HL-60/S4 treated with retinoic acid at 250 ng/mL for 4 days and 3 days (cell line): ENCODE measurements around the gene LRRC53.

Experiments used
- in situ Hi-C: fragments of 300-500 bp; cut with MboI; formaldehyde crosslinking; loops from 2 replicates; pipeline ENCODE4 v1.7.0; 2022; ENCODE audit warnings: low sequenced_read_pairs

The LRRC53 gene

DNA sequence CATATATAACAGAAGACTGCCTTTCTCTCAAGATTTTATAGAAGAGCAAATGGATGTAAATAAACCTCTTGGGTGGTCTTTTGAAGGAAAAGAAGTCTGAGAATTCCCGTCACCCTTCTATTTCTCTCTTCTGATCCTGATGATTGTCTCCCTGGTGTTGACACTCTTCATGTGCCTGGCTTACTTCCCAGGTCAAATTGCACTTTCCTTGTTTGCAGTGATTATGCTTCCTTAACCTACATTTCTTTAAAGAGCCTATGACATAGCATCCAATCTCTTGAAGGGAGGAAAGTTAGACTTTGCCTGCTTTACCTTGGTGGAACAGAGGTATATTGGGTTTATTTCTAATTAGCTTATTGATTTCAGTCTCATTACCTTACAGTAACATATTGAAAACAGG, 80.1 kb downstream of the LRRC53 start:
- in situ Hi-C loops, result no loop called here

DNA sequence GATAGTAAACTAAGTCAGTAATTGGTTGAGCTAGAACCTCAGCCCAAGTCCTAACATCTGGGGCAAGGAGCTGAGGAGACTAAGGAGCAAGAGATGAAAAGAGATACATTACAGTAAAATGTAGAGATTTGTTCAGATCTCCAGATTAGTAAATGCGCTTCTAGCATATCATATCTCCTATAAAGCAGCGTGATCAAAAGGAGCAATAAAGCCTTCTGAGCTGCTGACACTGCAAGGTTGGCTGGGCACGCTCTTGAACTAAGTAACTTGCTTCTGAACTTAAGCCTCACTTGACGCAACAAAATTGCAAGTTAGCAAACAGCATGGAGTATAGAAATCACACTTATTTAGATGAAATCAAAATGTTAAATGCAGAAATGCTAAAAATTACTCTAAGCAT, 80.9 kb downstream of the LRRC53 start:
- in situ Hi-C loops, result no loop called here

DNA sequence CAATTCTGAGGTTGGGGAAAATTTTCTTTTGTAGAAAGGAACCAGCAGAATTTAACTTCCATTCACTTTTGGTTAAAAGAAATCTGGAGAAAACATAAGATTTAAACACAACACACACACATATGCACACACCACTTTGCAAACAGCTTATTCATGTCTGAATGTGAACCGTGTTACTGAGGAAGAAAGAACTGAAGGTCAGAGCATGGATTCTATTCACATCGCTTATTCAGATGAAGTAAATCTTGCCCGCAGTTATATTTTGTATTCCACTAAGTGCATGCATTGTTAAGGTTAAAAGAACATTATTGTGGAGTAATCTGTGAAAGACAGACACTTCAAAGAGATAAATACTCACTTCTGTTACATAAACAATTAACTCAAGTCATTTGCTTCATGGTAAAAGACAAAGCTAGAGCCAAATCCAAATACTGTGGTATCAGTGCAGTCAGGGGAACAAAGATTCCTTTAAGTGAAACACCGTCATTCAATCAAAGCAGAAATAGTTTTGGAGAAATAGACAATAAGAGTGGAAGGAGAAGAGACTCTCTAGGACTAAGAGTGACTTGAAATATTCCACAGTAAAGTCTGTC, 82.0 kb downstream of the LRRC53 start:
- in situ Hi-C loops, result no loop called here

DNA sequence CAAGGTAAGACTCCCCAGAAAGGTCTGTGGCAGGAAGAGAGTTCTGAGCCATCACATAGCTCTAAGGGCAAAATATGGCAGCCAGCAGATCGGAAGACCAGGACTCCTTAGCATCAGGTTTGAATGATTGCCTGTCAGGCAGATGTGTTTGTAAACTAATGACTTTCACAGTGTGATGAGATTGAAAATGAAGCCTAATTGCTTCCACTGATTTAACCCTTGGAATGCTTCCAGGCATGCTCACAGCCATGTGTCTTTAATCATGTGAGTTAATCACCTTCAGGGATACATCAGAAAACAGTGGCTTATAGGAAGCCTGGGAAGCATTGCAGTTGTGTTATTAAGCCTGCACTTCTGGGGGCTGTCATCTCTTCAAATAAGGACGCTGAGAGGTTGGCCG, 82.8 kb downstream of the LRRC53 start:
- in situ Hi-C loops, result no loop called here

DNA sequence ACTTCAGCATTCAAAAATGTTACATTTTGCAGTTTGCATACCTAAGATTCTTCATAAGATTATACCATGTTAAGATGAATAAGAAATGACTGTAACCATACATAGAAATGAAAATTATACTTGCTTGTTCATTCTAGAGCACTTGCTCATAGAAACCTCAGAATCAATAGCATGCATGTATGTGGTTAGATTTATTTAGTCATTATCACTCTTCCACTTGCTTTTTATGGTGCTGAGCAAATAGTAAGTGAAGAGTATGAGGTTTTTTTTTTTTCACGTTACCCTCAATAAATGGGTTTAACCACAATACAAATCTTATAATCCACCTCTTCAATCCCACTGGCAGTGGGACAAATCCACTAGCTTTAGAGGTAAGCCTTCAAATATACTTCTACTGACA, 84.7 kb downstream of the LRRC53 start:
- in situ Hi-C loops, result no loop called here

DNA sequence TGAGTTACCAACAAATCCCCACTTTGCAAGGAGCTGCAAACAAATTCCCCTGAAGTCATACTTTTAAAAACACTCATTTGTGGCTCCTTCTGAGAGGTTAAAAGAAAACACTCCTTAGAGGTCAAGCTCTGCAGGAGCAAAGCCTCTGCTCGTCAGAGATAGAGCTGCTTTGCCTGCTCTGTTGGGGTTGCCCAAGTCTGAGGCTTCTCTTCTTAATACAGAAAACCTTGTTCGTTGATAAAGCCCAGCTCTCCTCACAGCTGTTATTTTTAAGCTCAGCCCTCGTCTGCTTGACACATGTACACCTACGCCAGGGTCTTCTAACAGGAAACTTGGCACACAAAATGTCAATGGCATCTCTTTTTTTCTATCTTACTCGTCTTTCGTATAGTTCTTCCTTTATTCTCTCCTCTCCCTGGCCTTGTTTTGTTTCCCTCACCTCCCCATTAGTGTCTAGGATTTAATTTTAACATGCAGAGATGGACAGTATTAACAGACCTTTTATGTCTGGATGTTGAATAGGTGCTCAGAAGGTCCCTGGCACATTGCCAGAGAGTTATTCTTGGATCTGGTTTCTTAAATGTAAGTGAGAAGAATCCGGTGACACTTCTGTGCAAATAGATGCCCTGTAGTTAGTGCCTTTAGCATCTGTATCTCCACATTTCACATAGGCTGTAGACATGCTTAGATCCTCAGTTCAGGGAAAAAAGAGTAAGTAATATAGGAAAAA, 86.0 kb downstream of the LRRC53 start:
- in situ Hi-C loops, result no loop called here

DNA sequence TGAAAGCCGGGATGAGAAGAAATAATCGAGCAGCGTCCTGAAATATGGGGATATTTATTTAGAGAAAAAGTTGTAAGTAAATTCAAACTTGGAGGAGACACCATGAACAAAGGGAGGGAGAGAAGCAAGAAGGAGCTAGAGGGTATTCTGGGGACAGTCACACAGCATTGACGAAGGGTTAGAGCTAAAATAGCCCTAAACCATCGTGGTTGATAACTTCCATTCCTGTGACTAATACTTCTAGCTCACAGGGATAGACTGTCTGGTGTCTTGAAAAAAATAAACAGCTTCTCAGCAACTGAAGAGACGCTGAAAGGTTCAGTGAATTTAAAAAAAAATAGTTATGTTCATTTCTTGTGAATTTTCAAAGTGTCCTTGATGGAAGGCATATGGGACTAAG, 86.7 kb downstream of the LRRC53 start:
- in situ Hi-C loops, result no loop called here

DNA sequence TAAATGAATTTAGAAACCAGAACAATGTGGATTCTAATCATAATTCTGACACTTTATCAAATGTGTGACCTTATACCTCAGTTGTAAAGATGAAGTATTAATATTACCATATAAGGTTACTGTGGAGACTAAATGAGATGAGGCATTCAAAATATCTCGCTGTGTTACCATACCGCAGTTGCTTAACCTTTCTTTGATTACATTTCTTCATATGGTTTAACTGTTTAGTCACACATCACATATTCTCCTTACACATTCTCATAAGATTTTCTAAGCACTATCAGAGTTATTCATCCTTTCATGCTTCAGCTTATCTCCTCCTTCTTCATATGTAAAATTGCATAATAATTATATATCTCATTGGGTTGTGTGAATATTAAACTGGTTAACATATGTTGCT, 88.9 kb downstream of the LRRC53 start:
- in situ Hi-C loops, result no loop called here

DNA sequence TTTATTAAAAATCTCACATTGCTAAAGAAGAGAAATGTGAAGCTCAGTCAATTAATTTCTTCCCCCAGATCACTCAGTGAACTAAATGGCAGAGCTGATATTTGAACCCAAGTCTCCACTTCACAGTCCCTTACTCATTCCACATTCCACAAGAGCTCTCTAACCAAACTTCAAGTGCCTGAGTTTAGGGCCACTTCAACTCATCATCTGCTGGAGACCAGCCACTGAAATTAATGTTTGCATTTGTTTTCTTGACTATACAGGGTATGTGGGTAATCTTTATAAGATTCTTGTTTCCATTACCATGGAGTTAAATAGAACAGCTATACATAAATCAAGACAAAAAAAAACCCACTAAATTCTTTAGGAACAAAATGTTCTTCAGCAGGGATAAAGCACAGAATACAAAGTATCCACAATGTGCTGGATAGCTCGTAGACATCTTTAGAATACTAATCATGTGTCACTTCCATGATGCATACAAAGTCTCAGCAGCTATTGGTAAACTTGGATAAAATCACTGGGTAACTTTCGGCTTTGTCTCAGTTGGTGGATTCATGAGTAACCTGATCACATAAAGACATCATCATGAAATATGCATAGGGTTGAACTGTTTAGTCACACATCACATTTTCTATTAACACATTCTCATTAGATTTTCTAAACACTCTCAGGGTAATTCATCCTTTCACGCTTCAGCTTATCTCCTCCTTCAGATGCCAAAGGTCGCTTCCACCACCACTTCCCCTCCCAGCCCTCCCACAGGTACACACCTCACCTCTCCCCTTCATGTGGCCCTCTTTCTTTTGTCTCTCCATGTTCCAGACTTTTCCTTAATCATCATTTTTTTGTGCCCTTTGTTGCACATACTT, 89.8 kb downstream of the LRRC53 start:
- in situ Hi-C loops, result no loop called here

DNA sequence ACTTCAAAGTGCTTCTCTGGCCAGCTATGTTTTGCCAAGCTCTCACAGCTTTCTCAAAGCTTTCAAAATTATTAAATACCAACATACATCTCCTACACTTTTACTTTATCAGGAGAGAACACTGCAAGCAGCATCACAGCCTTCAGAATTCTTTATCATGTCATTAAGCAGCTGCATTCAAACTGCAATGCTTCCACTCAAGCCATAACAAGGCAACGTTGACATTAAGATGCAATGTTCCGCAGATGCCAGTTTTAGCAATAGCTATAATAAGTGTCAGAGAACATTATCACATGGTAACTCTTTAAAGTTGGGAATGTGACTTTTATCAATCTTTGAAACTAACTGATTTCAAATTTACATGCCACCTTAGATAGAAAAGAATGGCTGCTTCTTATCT, 91.9 kb downstream of the LRRC53 start:
- in situ Hi-C loops, result no loop called here
